Limb (tissue), 2 donors: ENCODE data around the gene KIRREL2.
"Not testable (repeated sequence)": the region's sequence is repeated elsewhere in the genome, so short reads cannot be mapped to it uniquely, and the experiment has no call there.

Experiments
- DNase-seq, 2 donors: peaks; one replicate each; pipeline ENCODE4 v3.0.0-alpha.2; 2016; ENCODE audit errors: extremely low spot score in 2 of 2

The KIRREL2 gene

DNA sequence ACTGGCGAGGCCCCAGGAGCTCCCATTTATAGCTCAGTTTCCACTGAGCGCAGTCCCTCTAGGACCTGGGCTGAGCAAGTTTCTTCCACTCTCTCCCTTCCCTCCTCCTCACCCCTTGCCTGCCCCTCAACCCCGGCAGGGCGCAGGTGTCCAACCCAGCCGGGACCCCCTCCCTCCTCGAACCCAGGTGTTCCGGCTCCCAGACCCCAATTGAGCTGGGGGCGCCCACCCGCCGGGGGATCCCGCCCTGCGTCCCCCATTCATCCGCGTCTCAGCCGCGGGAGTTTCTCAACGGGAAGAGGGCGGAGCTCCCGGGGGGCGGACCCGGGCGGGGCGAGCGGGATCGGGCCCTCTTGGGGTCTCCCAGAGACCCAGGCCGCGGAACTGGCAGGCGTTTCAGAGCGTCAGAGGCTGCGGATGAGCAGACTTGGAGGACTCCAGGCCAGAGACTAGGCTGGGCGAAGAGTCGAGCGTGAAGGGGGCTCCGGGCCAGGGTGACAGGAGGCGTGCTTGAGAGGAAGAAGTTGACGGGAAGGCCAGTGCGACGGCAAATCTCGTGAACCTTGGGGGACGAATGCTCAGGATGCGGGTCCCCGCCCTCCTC is at the start of gene KIRREL2:
Gene KIRREL2, plus strand, starts transcription at position 366 of the 604 bp plus-strand sequence. Its CDS starts 209 bp downstream, at position 575.
- peak in 1 of 2 donors; percentile 78 for DNase-seq

GRCh38 chr19:35807633-35808032 is 49.1 kb upstream of the KIRREL2 start:
- no peak for DNase-seq

GRCh38 chr19:35811317-35812219 is 45.1 kb upstream of the KIRREL2 start:
- DNase-seq = no peak

- no peak for DNase-seq
These were observed 44.3 kb upstream of the KIRREL2 start, which contains the start of gene PRODH2 for GRCh38 chr19:35812220-35813042. Gene PRODH2 (minus strand): TSS chr19:35812845. CDS start chr19:35812805, 40 bp downstream.

DNA sequence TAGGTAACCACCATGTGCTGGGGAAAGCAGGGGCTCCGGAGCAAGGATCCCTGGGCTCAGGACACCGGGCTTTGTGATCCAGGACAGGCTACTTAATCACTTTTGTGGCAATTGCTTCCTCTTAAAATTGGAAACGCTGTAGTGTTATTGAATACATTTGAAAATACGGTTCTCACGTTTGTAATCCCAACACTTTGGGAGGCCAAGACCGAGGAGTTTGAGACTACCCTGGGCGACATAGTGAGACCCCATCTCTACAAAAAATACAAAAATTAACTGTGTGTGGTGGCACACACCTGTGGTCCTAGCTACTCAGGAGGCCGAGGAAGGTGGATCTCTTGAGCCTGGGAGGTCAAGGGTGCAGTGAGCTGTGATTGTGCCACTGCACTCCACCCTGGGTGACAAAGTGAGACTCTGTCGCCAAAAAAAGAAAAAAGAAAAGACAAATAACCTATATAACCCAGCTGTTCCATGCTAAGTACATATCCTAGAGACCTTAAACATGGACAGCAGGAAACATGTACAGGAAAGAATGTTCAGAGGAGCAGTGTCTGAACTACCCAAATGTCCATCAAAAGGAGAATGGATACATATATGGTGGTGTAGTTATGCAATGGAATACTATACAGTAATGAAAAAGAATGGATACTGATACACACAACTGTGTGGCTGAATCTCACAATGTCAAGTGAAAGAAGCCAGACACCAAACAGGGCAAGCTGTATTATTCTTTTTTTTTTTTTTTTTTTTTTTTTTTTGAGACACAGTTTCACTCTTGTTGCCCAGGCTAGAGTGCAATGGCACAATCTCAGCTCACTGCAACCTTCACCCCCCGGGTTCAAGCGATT is 43.4 kb upstream of the KIRREL2 start:
- no peak for DNase-seq

DNA sequence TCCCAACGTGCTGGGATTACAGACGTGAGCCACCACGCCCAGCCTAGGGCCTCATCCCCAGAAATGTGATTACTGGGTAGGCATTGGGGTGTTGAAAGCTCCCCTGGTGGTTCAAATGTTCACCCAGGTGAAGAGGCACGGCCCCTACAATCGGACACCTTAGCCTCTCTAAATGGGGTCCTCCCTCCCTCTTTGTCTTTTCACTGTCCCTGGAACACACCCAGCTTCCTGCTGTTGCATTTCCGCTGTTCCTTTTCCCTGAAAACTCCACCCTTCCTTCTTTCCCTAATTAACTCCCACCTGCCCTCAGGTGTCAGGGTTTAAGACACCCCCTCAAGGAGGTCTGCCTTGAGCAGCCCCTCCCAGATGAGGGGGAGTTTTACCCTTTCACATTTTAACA is 40.4 kb upstream of the KIRREL2 start:
- DNase-seq = no peak

GRCh38 chr19:35816846-35817245 is 39.9 kb upstream of the KIRREL2 start:
- DNase-seq = no peak

DNA sequence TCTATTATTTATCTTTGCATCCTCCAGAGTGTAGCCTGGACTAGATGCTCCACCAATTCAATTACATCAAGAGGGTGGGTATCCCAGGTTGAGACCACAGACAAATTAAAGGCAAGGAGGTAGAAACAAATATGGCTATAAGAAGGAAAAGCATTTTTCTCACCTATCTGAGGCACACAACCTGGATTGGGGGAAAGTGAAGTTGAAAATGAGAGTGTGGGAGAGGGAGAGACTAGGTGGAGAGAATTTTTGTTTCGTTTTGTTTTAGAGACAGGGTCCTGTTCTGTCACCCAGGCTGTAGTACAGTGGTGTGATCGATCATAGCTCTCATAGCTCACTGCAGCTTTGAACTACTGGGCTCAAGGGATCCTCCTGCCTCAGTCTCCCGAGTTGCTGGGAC is 38.3 kb upstream of the KIRREL2 start:
- DNase-seq = no peak

DNA sequence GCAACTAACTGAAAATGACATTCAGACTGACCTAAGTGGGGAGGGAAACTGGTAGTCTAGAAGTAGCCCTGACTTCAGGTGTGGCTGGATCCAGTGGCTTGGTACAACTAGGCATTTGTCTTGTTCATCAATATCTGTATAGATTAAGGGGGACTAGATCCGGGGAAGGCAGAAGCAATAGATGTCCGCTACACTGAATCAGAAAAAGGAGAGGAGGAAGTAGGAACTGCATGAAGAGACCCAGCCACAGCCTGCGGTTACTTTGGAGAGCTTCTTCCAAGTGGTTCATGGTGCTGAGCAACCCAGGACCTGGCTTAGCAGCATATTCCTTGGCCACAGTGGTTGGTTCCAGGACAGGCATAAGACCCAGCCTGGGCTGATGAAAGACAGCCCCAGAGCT is 34.1 kb upstream of the KIRREL2 start:
- DNase-seq = no peak

- DNase-seq = no peak
These were observed 32.6 kb upstream of the KIRREL2 start for GRCh38 chr19:35824150-35824549.

DNA sequence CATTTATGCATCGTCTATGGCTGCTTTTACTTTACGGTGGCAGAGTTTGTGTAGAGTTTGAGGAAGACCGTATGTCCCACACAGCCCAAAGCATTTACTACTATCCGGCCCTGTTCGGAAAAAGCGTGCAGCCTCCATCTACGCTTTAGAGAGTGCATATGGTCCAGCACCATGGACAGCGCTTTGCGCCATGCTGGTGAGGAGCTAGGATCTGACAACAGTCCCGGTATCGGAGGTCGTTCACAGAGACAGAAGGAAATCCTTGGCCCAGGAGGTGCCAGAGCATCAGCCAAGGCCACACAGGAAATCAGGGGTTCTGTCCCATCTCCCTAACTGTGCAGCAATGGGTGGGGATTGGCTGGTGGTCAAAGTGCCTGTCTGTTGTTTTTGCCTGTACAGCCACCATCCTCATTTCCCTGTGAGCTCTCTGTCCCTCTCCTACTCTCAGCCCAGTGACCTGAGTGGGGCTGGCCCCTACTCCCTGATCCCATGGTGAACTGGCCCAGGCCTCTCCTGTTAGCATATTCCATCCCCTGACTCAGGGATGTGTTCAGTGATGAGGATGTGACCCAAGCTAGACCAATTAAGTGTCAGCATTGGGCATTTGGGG is 27.9 kb upstream of the KIRREL2 start:
- DNase-seq = peak; percentile 59 to 81

GRCh38 chr19:35830986-35831385 is 25.7 kb upstream of the KIRREL2 start:
- DNase-seq = no peak

GRCh38 chr19:35832054-35832453 is 24.7 kb upstream of the KIRREL2 start:
- DNase-seq = no peak

DNA sequence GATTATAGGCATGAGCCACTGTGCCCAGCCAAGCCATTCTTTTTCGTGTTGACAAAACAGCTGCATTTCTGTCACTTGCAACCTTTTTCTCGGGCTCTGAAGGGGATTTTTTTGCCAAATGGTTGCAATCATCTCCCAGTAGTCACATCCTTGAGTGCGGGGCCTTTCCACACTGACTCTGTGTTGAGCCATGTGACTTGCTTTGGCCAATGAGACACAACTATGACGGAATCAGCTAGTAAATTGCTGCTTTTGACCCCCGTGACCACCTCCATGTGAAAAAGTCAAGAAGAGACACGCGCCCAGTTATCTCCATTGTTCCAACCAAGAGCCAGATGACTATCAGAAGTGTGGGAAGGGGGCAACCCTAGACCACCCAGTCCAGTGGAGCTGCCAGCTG is 22.7 kb upstream of the KIRREL2 start:
- no peak for DNase-seq

DNA sequence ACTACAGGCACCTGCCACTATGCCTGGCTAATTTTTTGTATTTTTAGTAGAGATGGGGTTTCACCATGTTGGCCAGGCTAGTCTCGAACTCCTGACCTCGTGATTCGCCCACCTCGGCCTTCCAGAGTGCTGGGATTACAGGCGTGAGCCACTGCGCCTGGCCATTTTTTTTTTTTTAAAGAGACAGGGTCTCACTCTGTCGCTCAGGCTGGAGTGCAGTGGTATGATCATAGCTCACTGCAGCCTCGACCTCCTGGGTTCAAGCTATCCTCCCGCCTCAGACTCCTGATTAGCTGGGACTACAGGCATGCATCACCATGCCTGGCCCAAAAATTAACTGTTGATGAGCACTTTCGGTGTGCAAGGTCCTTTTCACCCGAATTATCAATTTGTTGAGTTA is 20.6 kb upstream of the KIRREL2 start:
- not testable (repeated sequence) for DNase-seq

DNA sequence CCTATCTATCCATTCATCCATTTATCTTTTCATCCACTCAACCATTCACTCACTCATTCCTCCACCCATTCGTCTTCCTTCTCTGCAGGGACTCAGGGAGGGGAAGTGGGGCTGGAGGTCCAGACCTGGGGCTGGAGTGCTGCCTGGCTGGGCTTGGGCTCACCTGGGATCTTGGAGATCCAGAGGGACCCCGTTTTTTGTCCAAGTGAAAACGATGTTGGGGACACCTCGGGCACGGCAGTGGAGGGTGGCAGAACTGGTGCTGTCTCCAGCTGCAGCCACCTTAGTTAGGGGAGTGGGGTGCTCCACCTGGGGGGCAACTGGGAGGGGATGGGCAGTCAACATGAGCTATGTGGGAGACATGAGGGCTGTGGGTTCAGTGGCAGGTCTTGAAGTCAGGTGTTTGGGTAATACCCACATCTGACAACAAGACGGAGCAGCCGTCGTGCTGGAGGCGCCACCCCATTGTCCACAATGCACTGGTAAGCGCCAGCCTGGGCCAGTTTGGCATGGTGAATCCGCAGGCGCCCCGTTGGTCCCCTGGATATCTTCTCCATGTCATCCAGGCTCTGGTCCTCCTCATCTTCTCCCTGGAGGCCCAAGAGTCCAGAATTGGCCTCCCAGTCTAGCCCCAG is 14.6 kb upstream of the KIRREL2 start:
- DNase-seq = no peak

DNA sequence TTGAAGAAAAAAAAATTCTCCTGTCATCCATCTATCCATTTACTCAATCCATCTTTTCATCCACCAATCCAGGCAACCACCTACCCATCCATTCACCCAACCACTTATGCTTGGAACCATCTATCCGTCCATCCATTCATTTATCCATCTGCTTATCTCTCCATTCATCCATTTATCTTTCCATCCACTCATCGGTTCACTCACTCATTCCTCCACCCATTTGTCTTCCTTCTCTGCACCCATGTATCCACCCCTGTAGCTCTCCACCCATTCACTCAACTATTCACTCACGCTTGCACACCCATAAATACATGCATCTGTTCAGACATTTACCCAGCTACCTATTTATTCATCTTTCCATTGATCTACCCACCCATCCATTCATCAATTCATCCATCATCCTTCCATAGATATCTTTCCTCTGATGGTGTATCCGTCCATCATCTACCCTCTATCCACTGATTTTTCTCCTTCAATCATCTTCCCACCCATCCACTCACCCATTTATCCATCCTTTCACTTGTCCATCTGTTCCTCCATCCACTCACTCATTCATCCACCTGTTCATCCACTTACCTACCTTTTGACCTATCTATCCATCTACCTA is 13.9 kb upstream of the KIRREL2 start:
- no peak for DNase-seq

GRCh38 chr19:35843676-35844481 is 12.8 kb upstream of the KIRREL2 start:
- no peak for DNase-seq
